Caco-2 (cell line): ENCODE data around the gene MESD. TPM values are rescaled to one million over a fixed set of nuclear protein-coding genes. Genes with fewer than 3 reads are reported as not detected.

Experiments used
- BruUV-seq: library from RNA; stranded (reverse); fragments of 400-500 nt; replicated peaks from 2 replicates; lab custom pipeline; 2021; lab: Mats Ljungman, UMichigan
- CTCF ChIA-PET: fragments of 300-600 bp; sonication (Branson Sonifier 250); formaldehyde crosslinking; loops from one replicate; lab custom pipeline; 2022; ENCODE audit warnings: antibody characterized with exemption; lab: Charles Lee
- POLR2A ChIA-PET: fragments of 300-600 bp; sonication (Branson Sonifier 250); formaldehyde crosslinking; loops from one replicate; lab custom pipeline; 2022; ENCODE audit warnings: antibody characterized with exemption; lab: Charles Lee
- DNase-seq, 2 experiments: peaks; one replicate each; pipeline versions ENCODE4 v3.0.0 to v3.0.0-alpha.2; 2020 to 2022
- H3K27me3 ChIP-seq: replicated peaks from 2 replicates; pipeline ENCODE4 v1.6.0; 2011; ENCODE audit warnings: low read length; ENCODE audit not compliant: control insufficient read depth, insufficient read depth
- H3K36me3 ChIP-seq: 2 replicates; pipeline ENCODE4 v1.5.1; 2011; ENCODE audit warnings: low read length; ENCODE audit not compliant: control insufficient read depth, insufficient read depth
- H3K4me1 ChIP-seq: fragments of 250-450 bp; sonication (Bioruptor Pico); 2 replicates; pipeline ENCODE4 v1.5.1; 2020; ENCODE audit warnings: mild to moderate bottlenecking
- H3K4me3 ChIP-seq: 2 replicates; pipeline ENCODE4 v1.5.1; 2011; ENCODE audit warnings: low read depth, mild to moderate bottlenecking, control low read depth, low read length
- H3K9me3 ChIP-seq: fragments of 250-450 bp; sonication (Bioruptor Pico); 2 replicates; pipeline ENCODE4 v1.5.1; 2020; ENCODE audit warnings: mild to moderate bottlenecking, moderate library complexity
- H3K27ac Mint-ChIP-seq: one replicate; pipeline ENCODE4 v1.8.0; 2022; ENCODE audit warnings: mixed read lengths; ENCODE audit not compliant: unreplicated experiment
- H3K27me3 Mint-ChIP-seq: one replicate; pipeline ENCODE4 v1.8.0; 2022; ENCODE audit warnings: mixed read lengths; ENCODE audit not compliant: insufficient read depth, unreplicated experiment
- H3K36me3 Mint-ChIP-seq: one replicate; pipeline ENCODE4 v1.8.0; 2022; ENCODE audit warnings: mild to moderate bottlenecking, mixed read lengths; ENCODE audit not compliant: insufficient read depth, unreplicated experiment
- H3K4me1 Mint-ChIP-seq: one replicate; pipeline ENCODE4 v1.8.0; 2022; ENCODE audit warnings: low read depth, mixed read lengths; ENCODE audit not compliant: unreplicated experiment
- H3K4me3 Mint-ChIP-seq: one replicate; pipeline ENCODE4 v1.8.0; 2022; ENCODE audit warnings: mild to moderate bottlenecking, moderate library complexity, mixed read lengths; ENCODE audit not compliant: unreplicated experiment
- H3K9me3 Mint-ChIP-seq: one replicate; pipeline ENCODE4 v1.8.0; 2022; ENCODE audit warnings: mixed read lengths; ENCODE audit not compliant: unreplicated experiment
- intact Hi-C: fragments of 100-400 bp; cut with micrococcal nuclease; formaldehyde crosslinking; loops from one replicate; pipeline ENCODE4 v1.10.0; 2022; ENCODE audit not compliant: unreplicated experiment
- total RNA-seq: library from RNA; stranded (reverse); gene quantifications from 2 replicates; pipeline ENCODE4 v1.2.3, GENCODE V29; 2022
- TF ChIP-seq, protein P1 (sequence below), 2 experiments: fragments of 200-600 bp in 1 of 2; IDR thresholded peaks; 1 replicate in 1 of 2; 2 replicates in 1 of 2; pipeline versions ENCODE4 v1.5.1 to v1.8.0; 2011 to 2022; ENCODE audit warnings: antibody characterized with exemption in 1 of 2, control low read depth in 1 of 2, inconsistent platforms in 1 of 2, low read depth in 1 of 2, low read length in 1 of 2, mild to moderate bottlenecking in 1 of 2, moderate library complexity in 1 of 2; ENCODE audit not compliant: insufficient read depth in 1 of 2, severe bottlenecking in 1 of 2, unreplicated experiment in 1 of 2

MESD gene
- total RNA-seq, 1 experiment from 2014 or later = 30.3 TPM

- H3K36me3 Mint-ChIP-seq = no peaks in the 10 kb centered on the region
- no peaks in the 10 kb centered on the region for H3K9me3 Mint-ChIP-seq
- no peaks in the 10 kb centered on the region for H3K4me1 ChIP-seq
- no TSS peak for BruUV-seq
- no peaks in the 10 kb centered on the region for H3K27me3 Mint-ChIP-seq
- no peaks in the 10 kb centered on the region for H3K9me3 ChIP-seq
- H3K4me1 Mint-ChIP-seq = no peaks in the 10 kb centered on the region
- ChIA-PET CTCF (no interaction called here), POLR2A (no interaction called here)
- no peaks in the 10 kb centered on the region for H3K36me3 ChIP-seq
- no peak for DNase-seq
- intact Hi-C loops = loop anchor here (1.0 to 5.0 kb wide), 2 partner anchors 110 to 261 kb away; no protein-coding TSS in a partner anchor
- no peaks in the 10 kb centered on the region for H3K27me3 ChIP-seq
- H3K4me3 ChIP-seq = no peak overlapping the region
- no peak overlapping the region for H3K4me3 Mint-ChIP-seq
- H3K27ac Mint-ChIP-seq = no peak overlapping the region
- TF ChIP-seq, protein P1, sequence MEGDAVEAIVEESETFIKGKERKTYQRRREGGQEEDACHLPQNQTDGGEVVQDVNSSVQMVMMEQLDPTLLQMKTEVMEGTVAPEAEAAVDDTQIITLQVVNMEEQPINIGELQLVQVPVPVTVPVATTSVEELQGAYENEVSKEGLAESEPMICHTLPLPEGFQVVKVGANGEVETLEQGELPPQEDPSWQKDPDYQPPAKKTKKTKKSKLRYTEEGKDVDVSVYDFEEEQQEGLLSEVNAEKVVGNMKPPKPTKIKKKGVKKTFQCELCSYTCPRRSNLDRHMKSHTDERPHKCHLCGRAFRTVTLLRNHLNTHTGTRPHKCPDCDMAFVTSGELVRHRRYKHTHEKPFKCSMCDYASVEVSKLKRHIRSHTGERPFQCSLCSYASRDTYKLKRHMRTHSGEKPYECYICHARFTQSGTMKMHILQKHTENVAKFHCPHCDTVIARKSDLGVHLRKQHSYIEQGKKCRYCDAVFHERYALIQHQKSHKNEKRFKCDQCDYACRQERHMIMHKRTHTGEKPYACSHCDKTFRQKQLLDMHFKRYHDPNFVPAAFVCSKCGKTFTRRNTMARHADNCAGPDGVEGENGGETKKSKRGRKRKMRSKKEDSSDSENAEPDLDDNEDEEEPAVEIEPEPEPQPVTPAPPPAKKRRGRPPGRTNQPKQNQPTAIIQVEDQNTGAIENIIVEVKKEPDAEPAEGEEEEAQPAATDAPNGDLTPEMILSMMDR (IDR thresholded peaks at IDR 0.05; ENCODE audit: insufficient read depth in 1 of 2, low read depth in 1 of 2, low read length in 1 of 2, severe bottlenecking in 1 of 2, unreplicated experiment in 1 of 2) = peak; percentile 15 to 32
Measured at GRCh38 chr15:80996247-80996646, 6.6 kb upstream of the MESD start.

DNA sequence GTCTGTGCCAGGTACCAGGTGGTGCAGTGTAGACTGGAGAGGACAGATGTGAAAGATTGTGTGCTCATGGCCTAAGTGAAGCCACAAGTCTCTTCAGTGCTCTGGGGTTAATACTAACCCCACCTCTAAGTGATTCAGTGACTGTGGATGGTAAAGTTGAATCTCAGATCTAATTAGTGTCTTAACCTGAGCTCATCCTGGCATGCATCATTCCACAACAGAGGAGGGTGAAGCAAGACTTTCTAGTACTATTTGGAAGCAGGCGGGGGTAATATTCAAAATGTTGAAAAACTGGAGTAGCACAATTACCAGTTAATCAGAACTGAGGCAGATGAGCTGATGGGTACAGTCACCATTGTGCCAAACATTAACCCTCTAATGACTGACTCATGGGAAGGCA is 2.8 kb upstream of the MESD start:
- H3K9me3 ChIP-seq = no peaks in the 10 kb centered on the region
- ChIA-PET CTCF (no interaction called here), POLR2A (no interaction called here)
- DNase-seq = no peak
- Mint-ChIP-seq H3K4me1 (peaks cover 9% of the 10 kb centered on the region), H3K9me3 (no peaks in the 10 kb centered on the region), H3K27me3 (no peaks in the 10 kb centered on the region), H3K27ac (no peak overlapping the region), H3K4me3 (no peak overlapping the region), H3K36me3 (no peaks in the 10 kb centered on the region)
- no peaks in the 10 kb centered on the region for H3K27me3 ChIP-seq
- peaks cover 16% of the 10 kb centered on the region for H3K4me1 ChIP-seq
- intact Hi-C loops = no loop called here
- no peak overlapping the region for H3K4me3 ChIP-seq
- H3K36me3 ChIP-seq = no peaks in the 10 kb centered on the region
- BruUV-seq = no TSS peak
- TF ChIP-seq, protein P1 (IDR thresholded peaks at IDR 0.05; ENCODE audit: insufficient read depth in 1 of 2, low read depth in 1 of 2, low read length in 1 of 2, severe bottlenecking in 1 of 2, unreplicated experiment in 1 of 2) = no peak

DNA sequence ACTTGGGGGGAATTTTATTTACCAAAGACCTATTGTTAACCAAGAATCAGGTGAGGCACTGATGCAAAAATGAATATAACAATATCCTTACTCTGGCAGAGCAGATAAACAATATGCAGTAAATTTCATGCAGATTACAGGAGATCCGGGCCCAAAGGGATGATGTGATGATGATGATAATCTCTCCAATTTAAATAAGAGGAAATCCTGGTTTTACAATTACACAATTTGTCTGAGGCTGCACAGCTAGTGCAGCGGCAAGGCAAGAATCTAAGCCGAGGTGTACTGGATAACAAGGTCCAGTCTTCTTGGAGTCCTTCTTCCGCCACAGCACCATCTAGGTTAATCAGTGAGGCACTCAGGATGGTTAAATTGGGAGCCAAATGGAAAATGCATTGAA is 2.4 kb upstream of the MESD start:
- H3K4me1 Mint-ChIP-seq = peaks cover 9% of the 10 kb centered on the region
- Histone ChIP-seq H3K36me3 (no peaks in the 10 kb centered on the region), H3K27me3 (no peaks in the 10 kb centered on the region), H3K4me1 (peaks cover 16% of the 10 kb centered on the region), H3K4me3 (no peak overlapping the region), H3K9me3 (no peaks in the 10 kb centered on the region)
- TF ChIP-seq, protein P1 (IDR thresholded peaks at IDR 0.05; ENCODE audit: insufficient read depth in 1 of 2, low read depth in 1 of 2, low read length in 1 of 2, severe bottlenecking in 1 of 2, unreplicated experiment in 1 of 2) = no peak
- no peaks in the 10 kb centered on the region for H3K27me3 Mint-ChIP-seq
- no TSS peak for BruUV-seq
- H3K36me3 Mint-ChIP-seq = no peaks in the 10 kb centered on the region
- POLR2A ChIA-PET = no interaction called here
- intact Hi-C loops = no loop called here
- H3K4me3 Mint-ChIP-seq = no peak overlapping the region
- DNase-seq = no peak
- no peaks in the 10 kb centered on the region for H3K9me3 Mint-ChIP-seq
- H3K27ac Mint-ChIP-seq = no peak overlapping the region
- CTCF ChIA-PET = no interaction called here
